Stimulated activated CD8-positive, alpha-beta memory T cell treated with anti-CD3 and anti-CD28 coated beads, Interleukin-7, amount 100 ng/mL, for 4 hours (primary cell): ENCODE data around the gene WDR88.
"Not testable (repeated sequence)": the region's sequence is repeated elsewhere in the genome, so short reads cannot be mapped to it uniquely, and the experiment has no call there.

ENCODE experiments used
- DNase-seq, 2 donors: peaks; one replicate each; pipeline ENCODE4 v3.0.0-alpha.2; 2020; ENCODE audit warnings: low read depth in 2 of 2

The WDR88 gene

GRCh38 chr19:33126712-33127111 lies 5.2 kb upstream of the WDR88 start:
- not testable (repeated sequence) for DNase-seq

- DNase-seq, result no peak
Observed at GRCh38 chr19:33129901-33130300, 2.0 kb upstream of the WDR88 start.

GRCh38 chr19:33130433-33130832 lies 1.5 kb upstream of the WDR88 start:
- no peak for DNase-seq

- no peak for DNase-seq
Observed at GRCh38 chr19:33132425-33132824, 511 bp downstream of the WDR88 start.

GRCh38 chr19:33133438-33134031 lies 1.6 kb downstream of the WDR88 start:
- no peak for DNase-seq

- DNase-seq, result peak; percentile 38 to 57
Observed at GRCh38 chr19:33134571-33135041, 2.7 kb downstream of the WDR88 start.

- no peak for DNase-seq
Observed at GRCh38 chr19:33139165-33139564, 7.3 kb downstream of the WDR88 start.

GRCh38 chr19:33143897-33144405 lies 12.0 kb downstream of the WDR88 start:
- peak in 1 of 2 donors; percentile 35 for DNase-seq

- DNase-seq, result no peak
Observed at GRCh38 chr19:33146209-33146608, 14.3 kb downstream of the WDR88 start.

GRCh38 chr19:33147538-33147937 lies 15.6 kb downstream of the WDR88 start:
- DNase-seq, result no peak

GRCh38 chr19:33150852-33151518 lies 19.1 kb downstream of the WDR88 start:
- DNase-seq, result no peak

- DNase-seq, result no peak
Observed at GRCh38 chr19:33152176-33152575, 20.3 kb downstream of the WDR88 start.

GRCh38 chr19:33152625-33153024 lies 20.7 kb downstream of the WDR88 start:
- not testable (repeated sequence) for DNase-seq

GRCh38 chr19:33154313-33154712 lies 22.4 kb downstream of the WDR88 start:
- not testable (repeated sequence) for DNase-seq

GRCh38 chr19:33156334-33156733 lies 24.4 kb downstream of the WDR88 start:
- DNase-seq, result no peak

GRCh38 chr19:33157906-33158305 lies 26.0 kb downstream of the WDR88 start:
- no peak for DNase-seq

GRCh38 chr19:33158365-33158764 lies 26.5 kb downstream of the WDR88 start:
- DNase-seq, result no peak

GRCh38 chr19:33159149-33159548 lies 27.2 kb downstream of the WDR88 start:
- DNase-seq, result no peak

GRCh38 chr19:33159893-33160292 lies 28.0 kb downstream of the WDR88 start:
- no peak for DNase-seq

- DNase-seq, result no peak
Observed at GRCh38 chr19:33161201-33161600, 29.3 kb downstream of the WDR88 start.

GRCh38 chr19:33163481-33163880 lies 31.6 kb downstream of the WDR88 start:
- DNase-seq, result no peak

GRCh38 chr19:33166037-33166436 lies 34.1 kb downstream of the WDR88 start:
- DNase-seq, result not testable (repeated sequence)

GRCh38 chr19:33167438-33167837 lies 35.5 kb downstream of the WDR88 start:
- no peak for DNase-seq
